GM19324 (cell line): ENCODE data around the gene THUMPD1.
"Not testable (repeated sequence)": the region's sequence is repeated elsewhere in the genome, so short reads cannot be mapped to it uniquely, and the experiment has no call there.

Source experiments
- ATAC-seq: cut with Tn5 transposase; IDR thresholded peaks from one replicate; pipeline ENCODE4 v1.9.1; 2021; ENCODE audit warnings: mild to moderate bottlenecking, moderate library complexity; ENCODE audit not compliant: unreplicated experiment, low FRiP score

The THUMPD1 gene

DNA sequence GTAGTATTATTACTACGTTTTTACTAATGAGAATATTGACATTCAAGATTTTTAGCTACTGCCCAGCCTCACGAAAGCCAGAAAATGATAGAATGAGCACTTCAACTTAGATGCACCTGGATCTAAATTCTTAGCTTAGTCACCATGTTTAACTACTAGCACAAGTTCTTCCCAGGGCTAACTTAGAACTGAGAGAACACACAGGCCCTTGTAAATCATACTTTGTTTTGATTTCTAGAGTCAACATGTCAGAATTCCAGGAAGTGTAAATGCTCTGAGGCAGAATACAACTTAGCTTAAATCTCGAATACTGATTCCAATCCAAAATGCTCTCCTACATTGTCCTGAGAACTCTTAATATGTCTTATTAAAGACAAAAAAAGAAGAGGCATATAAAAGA, 37.3 kb downstream of the THUMPD1 start:
- no peak for ATAC-seq

- ATAC-seq = not testable (repeated sequence)
These were observed 39.9 kb downstream of the THUMPD1 start for GRCh38 chr16:20701692-20702091.

DNA sequence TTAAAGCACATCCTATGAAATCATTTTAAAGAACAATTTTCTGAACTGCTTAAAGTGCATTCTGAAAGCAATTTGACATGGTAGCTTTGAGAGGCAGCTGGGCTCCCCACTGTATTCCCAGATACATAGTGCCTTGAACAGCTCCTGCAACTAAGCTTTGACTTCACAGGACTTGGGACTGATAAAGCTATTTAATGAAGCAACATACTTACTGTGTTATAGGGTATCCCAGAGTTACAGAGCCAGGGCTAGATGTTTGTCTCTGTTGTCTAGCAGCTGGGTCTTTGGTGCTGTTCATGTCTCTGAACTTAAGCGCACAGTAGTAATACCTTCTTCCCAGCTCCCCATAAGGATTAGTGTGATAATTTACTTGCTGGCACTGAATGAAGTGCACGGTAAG, 45.0 kb downstream of the THUMPD1 start:
- no peak for ATAC-seq

GRCh38 chr16:20695024-20695423, 46.6 kb downstream of the THUMPD1 start:
- no peak for ATAC-seq

GRCh38 chr16:20694096-20694495, 47.5 kb downstream of the THUMPD1 start:
- ATAC-seq = not testable (repeated sequence)

GRCh38 chr16:20689668-20690067, 52.0 kb downstream of the THUMPD1 start:
- no peak for ATAC-seq

GRCh38 chr16:20683812-20684211, 57.8 kb downstream of the THUMPD1 start:
- ATAC-seq = no peak
